Heart left ventricle (tissue), 16 donors: ENCODE data around the gene DOCK7. TPM values are rescaled to one million over a fixed set of nuclear protein-coding genes. Genes with fewer than 3 reads are reported as not detected.
A peak's percentile ranks its signal among the peaks of the same experiment; 100 is the strongest.

Experiments used
- ATAC-seq, 4 donors: fragments of 200-7000 bp; cut with Tn5 transposase; one replicate each; pipeline ENCODE4 v1.9.1; 2020 to 2022; ENCODE audit warnings: moderate library complexity in 4 of 4, mild to moderate bottlenecking in 3 of 4, moderate number of reproducible peaks in 1 of 4
- DNase-seq, 5 donors: peaks; one replicate each; pipeline ENCODE4 v3.0.0-alpha.2; 2020
- H3K27ac ChIP-seq, 12 donors: fragments of 200-600 bp; sonication (generic) in 4 of 12; one replicate each; pipeline versions ENCODE4 v1.5.0 to v1.8.0; 2016 to 2022; ENCODE audit warnings: mild to moderate bottlenecking in 2 of 12
- H3K27me3 ChIP-seq, 9 donors: fragments of 200-600 bp; sonication (generic) in 2 of 9; one replicate each; pipeline versions ENCODE4 v1.5.1 to v1.8.0; 2016 to 2022; ENCODE audit warnings: mild to moderate bottlenecking in 3 of 9
- H3K36me3 ChIP-seq, 9 donors: fragments of 200-600 bp; sonication (generic) in 2 of 9; one replicate each; pipeline versions ENCODE4 v1.5.0 to v1.8.0; 2018 to 2022; ENCODE audit warnings: mild to moderate bottlenecking in 2 of 9
- H3K4me1 ChIP-seq, 12 donors: fragments of 200-600 bp; sonication (generic) in 4 of 12; one replicate each; pipeline versions ENCODE4 v1.5.0 to v1.8.0; 2016 to 2022; ENCODE audit warnings: mild to moderate bottlenecking in 3 of 12
- H3K4me3 ChIP-seq, 12 donors: fragments of 200-600 bp; sonication (generic) in 4 of 12; one replicate each; pipeline versions ENCODE4 v1.5.0 to v1.8.0; 2017 to 2022; ENCODE audit warnings: mild to moderate bottlenecking in 9 of 12, moderate library complexity in 4 of 12
- H3K9me3 ChIP-seq, 12 donors: fragments of 200-600 bp; sonication (generic) in 4 of 12; one replicate each; pipeline versions ENCODE4 v1.5.0 to v1.8.0; 2016 to 2022; ENCODE audit warnings: mild to moderate bottlenecking in 1 of 12
- CTCF ChIP-seq, 12 donors: fragments of 200-600 bp; sonication (generic) in 4 of 12; IDR thresholded peaks; one replicate each; pipeline versions ENCODE4 v1.5.0 to v1.8.0; 2018 to 2022; ENCODE audit warnings: antibody characterized with exemption in 12 of 12, mild to moderate bottlenecking in 5 of 12
- POLR2A ChIP-seq, 2 donors: fragments of 450-650 bp; IDR thresholded peaks; one replicate each; pipeline ENCODE4 v1.6.1; 2017; ENCODE audit warnings: antibody characterized with exemption in 2 of 2, mild to moderate bottlenecking in 2 of 2, moderate library complexity in 2 of 2
- WGBS, 4 donors: extraction: QIAGEN DNeasy Blood & Tissue Kit in 2 of 4; methylation state at CpG; one replicate each; pipeline versions ENCODE4 v1.1.5 to v1.1.7; 2013 to 2018; 5-methylcytosine and 5-hydroxymethylcytosine counted together
- intact Hi-C, 10 donors: fragments of 100-400 bp; cut with DNase I; formaldehyde crosslinking; loops; one replicate each; pipeline versions ENCODE4 v1.11.1 to v1.14.2; 2022
- polyA plus RNA-seq, 2 donors: library from polyadenylated mRNA; stranded (reverse); fragments of 200-250 nt; gene quantifications; one replicate each; pipeline ENCODE4 v1.2.3, GENCODE V29; 2013
- total RNA-seq, 9 donors: library from RNA; depleted of rRNA in 2 of 9; stranded (reverse); fragments of >200 nt in 2 of 9; fragmentation: NEBNext Ultra II Directional in 3 of 9; extraction: Animal tissue kit (Norgen Biotek cat#: 25700) in 3 of 9; gene quantifications; one replicate each; pipeline versions ENCODE4 v1.1.0 to v1.2.4, GENCODE V29; 2016 to 2023
- donor health status: ischemic (EF 13 %, LVEDD 7.1; RV severe dilation, severe dysfunction).
- donor health status: healthy with polysubstance abuse.
- donor health status: DM: no; HTN: yes; CAD: no.
- donor health status: DM: no; HTN: no; CAD: no.
- donor health status: ischemic (EF 25% LVEDD 6.9; RV normal size, moderate dysfunction).
- donor health status: ischemic (EF 25% LVEDD 5.7; RV mildly dilated, moderate dysfunction).
- donor health status: healthy.
- donor health status: DM: yes; HTN: yes; CAD: no.
- donor health status: ischemic (EF 35%, LVEDD 5.7; RV mildly dilated, moderate dysfunction).
- donor health status: nonischemic (EF 11% LVEDD 7.7; RV severe dilation, severe dysfunction).
- donor health status: DM: yes; HTN: yes; CAD: no.
- donor health status: PGD.
- donor health status: ischemic (EF 29% LVEDD 5.4; RV normal size, mild dysfunction).
- donor health status: nonischemic (EF 23%, LVEDD 6.1; RV moderate dilation, normal function).

DOCK7 gene
- total and polyA plus RNA-seq, 11 donors = 2.9 to 26.7 (median 11.6) TPM

- H3K36me3 ChIP-seq = peaks cover 0 to 94% (median 85%) of the 10 kb centered on the region in 9 donors
- no peak for TF ChIP-seq POLR2A (IDR thresholded peaks at IDR 0.05)
- TF ChIP-seq CTCF (IDR thresholded peaks at IDR 0.05) = no peak
- H3K27me3 ChIP-seq = no peaks in the 10 kb centered on the region
- DNase-seq (no peak), ATAC-seq (no peak)
- H3K27ac ChIP-seq = no peak overlapping the region
- H3K9me3 ChIP-seq = no peaks in the 10 kb centered on the region
- no peak overlapping the region for H3K4me3 ChIP-seq
- intact Hi-C loops = no loop called here
- peaks cover 0 to 18% (median 3%) of the 10 kb centered on the region in 12 donors for H3K4me1 ChIP-seq
- WGBS, 4 donors = 93 to 98% (median 96%) methylated on average over 1 of the region's 1 CpG
These were observed 243.5 kb downstream of the DOCK7 start for GRCh38 chr1:62444701-62445100.

GRCh38 chr1:62439652-62440371, 248.4 kb downstream of the DOCK7 start:
- TF ChIP-seq POLR2A (IDR thresholded peaks at IDR 0.05) (no peak), CTCF (IDR thresholded peaks at IDR 0.05) (no peak)
- WGBS, 4 donors = 84 to 90% (median 88%) methylated on average over 4 of the region's 4 CpGs
- no peak for ATAC-seq
- Histone ChIP-seq H3K9me3 (no peaks in the 10 kb centered on the region), H3K27me3 (no peaks in the 10 kb centered on the region), H3K4me3 (peak overlapping the region in 1 of 12 donors; percentile 1), H3K27ac (no peak overlapping the region), H3K4me1 (peaks cover 0 to 45% (median 24%) of the 10 kb centered on the region in 12 donors), H3K36me3 (peaks cover 0 to 45% (median 38%) of the 10 kb centered on the region in 9 donors)
- intact Hi-C loops = no loop called here
- DNase-seq = no peak

GRCh38 chr1:62438163-62438562, 250.0 kb downstream of the DOCK7 start:
- peaks cover 0 to 45% (median 24%) of the 10 kb centered on the region in 12 donors for H3K4me1 ChIP-seq
- intact Hi-C loops = no loop called here

More at GRCh38 chr1:62438163-62438562, 250.0 kb downstream of the DOCK7 start:
- ATAC-seq (no peak), DNase-seq (no peak)
- Histone ChIP-seq H3K27me3 (no peaks in the 10 kb centered on the region), H3K36me3 (peaks cover 0 to 28% (median 21%) of the 10 kb centered on the region in 9 donors), H3K27ac (peak overlapping the region in 4 of 12 donors; percentile 95 to 99 (median 96)), H3K9me3 (no peaks in the 10 kb centered on the region), H3K4me3 (peak overlapping the region; percentile 67 to 99 (median 90))
- 3 to 5% (median 4%) methylated on average over 7 of the region's 7 CpGs for WGBS, 4 donors
- no peak for TF ChIP-seq POLR2A (IDR thresholded peaks at IDR 0.05)
- TF ChIP-seq CTCF (IDR thresholded peaks at IDR 0.05) = no peak
